Gastroesophageal sphincter (tissue), 4 donors: Measurements from ENCODE around the gene VAV2. TPM values are rescaled to one million over a fixed set of nuclear protein-coding genes. Genes with fewer than 3 reads are reported as not detected.

ENCODE experiments used
- ATAC-seq: fragments of 150-250 bp; one replicate; pipeline ENCODE4 v1.9.1; 2016; ENCODE audit warnings: mild to moderate bottlenecking, moderate library complexity
- H3K27ac ChIP-seq, 4 donors: fragments of 200-600 bp; sonication (generic) in 3 of 4; 1 replicate in 3 of 4; 2 replicates in 1 of 4; pipeline ENCODE4 v1.5.1; 2016 to 2019
- H3K27me3 ChIP-seq: fragments of 200-600 bp; sonication (generic); one replicate; pipeline ENCODE4 v1.5.1; 2019
- H3K36me3 ChIP-seq, 2 donors: fragments of 200-600 bp; sonication (generic); one replicate each; pipeline ENCODE4 v1.5.1; 2019; ENCODE audit warnings: control low read depth in 1 of 2
- H3K4me1 ChIP-seq, 3 donors: fragments of 200-600 bp; sonication (generic); 1 replicate in 2 of 3; 2 replicates in 1 of 3; pipeline ENCODE4 v1.5.1; 2016 to 2019; ENCODE audit warnings: control low read depth in 2 of 3
- H3K4me3 ChIP-seq, 2 donors: fragments of 200-600 bp; sonication (generic); one replicate each; pipeline ENCODE4 v1.5.1; 2019; ENCODE audit warnings: mild to moderate bottlenecking in 1 of 2, moderate library complexity in 1 of 2
- H3K9me3 ChIP-seq, 3 donors: fragments of 200-600 bp; sonication (generic); one replicate each; pipeline ENCODE4 v1.5.1; 2017 to 2019; ENCODE audit warnings: control low read depth in 2 of 3
- EP300 ChIP-seq: sonication (generic); formaldehyde crosslinking; IDR thresholded peaks from one replicate; pipeline ENCODE4 v1.6.1; 2017; ENCODE audit warnings: antibody characterized with exemption, mild to moderate bottlenecking
- POLR2A ChIP-seq, 2 donors: fragments of 450-650 bp; IDR thresholded peaks; one replicate each; pipeline ENCODE4 v1.6.1; 2017; ENCODE audit warnings: antibody characterized with exemption in 2 of 2, mild to moderate bottlenecking in 2 of 2, moderate library complexity in 1 of 2
- POLR2AphosphoS5 ChIP-seq: sonication (generic); formaldehyde crosslinking; IDR thresholded peaks from one replicate; pipeline ENCODE4 v1.6.1; 2017; ENCODE audit warnings: antibody characterized with exemption
- WGBS, 2 donors: methylation state at CpG; one replicate each; pipeline ENCODE4 v1.1.5; 2018; ENCODE audit warnings: low coverage in 1 of 2; 5-methylcytosine and 5-hydroxymethylcytosine counted together
- total RNA-seq, 4 donors: library from RNA; depleted of rRNA; stranded (reverse); fragments of >200 nt; gene quantifications; one replicate each; pipeline ENCODE4 v1.1.0, GENCODE V29; 2016
- TF ChIP-seq, protein P1 (sequence below), 4 experiments: fragments of 200-600 bp in 2 of 4; fragments of 450-650 bp in 2 of 4; sonication (generic) in 1 of 4; IDR thresholded peaks; one replicate each; pipeline ENCODE4 v1.5.1; 2017 to 2019; ENCODE audit warnings: antibody characterized with exemption in 4 of 4, mild to moderate bottlenecking in 2 of 4, moderate library complexity in 2 of 4

The VAV2 gene
- total RNA-seq, 4 donors from 2014 or later: 7.7 to 16.8 (median 8.9) TPM

DNA sequence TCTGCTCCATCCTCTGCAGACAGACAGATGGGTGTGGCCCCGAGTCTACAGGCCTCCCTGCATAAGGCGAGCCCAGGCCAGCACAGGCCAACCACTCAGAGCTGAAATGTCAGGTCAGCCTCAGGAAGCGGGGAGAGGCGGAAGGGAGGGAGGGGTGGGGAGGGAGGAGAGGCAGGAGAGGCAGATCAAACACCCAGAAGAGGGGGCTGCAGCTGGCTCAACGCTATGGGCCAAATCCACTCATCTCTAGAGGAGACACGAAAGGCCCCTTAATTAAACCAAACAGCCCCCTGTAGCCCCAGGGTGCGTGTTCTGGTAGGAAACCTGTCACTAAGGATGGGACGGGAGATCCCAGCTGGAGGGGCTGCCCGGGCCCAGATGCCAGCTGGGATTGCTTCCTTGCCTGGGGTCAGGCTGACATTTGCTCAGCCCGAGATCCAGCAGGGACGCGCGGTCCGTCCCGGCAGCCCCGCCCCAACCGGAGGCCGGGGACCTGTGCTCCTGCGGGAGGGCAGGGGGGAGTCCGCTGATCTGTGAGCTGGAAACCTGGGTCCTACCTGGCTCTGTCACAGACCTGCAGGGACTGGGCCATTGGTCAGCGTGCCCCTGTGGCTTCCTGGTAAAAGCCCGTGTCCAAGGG is 156.7 kb downstream of the VAV2 start:
- no peak overlapping the region for H3K4me3 ChIP-seq
- H3K27me3 ChIP-seq: no peaks in the 10 kb centered on the region
- H3K36me3 ChIP-seq: peaks cover 0 to 14% of the 10 kb centered on the region in 2 donors
- H3K27ac ChIP-seq: no peak overlapping the region
- no peaks in the 10 kb centered on the region for H3K9me3 ChIP-seq
- no peak for ATAC-seq
- peaks cover 0 to 8% (median 3%) of the 10 kb centered on the region in 3 donors for H3K4me1 ChIP-seq
- TF ChIP-seq POLR2AphosphoS5: no peak
- TF ChIP-seq EP300: no peak
- TF ChIP-seq POLR2A (IDR thresholded peaks at IDR 0.05): no peak
- TF ChIP-seq, protein P1, sequence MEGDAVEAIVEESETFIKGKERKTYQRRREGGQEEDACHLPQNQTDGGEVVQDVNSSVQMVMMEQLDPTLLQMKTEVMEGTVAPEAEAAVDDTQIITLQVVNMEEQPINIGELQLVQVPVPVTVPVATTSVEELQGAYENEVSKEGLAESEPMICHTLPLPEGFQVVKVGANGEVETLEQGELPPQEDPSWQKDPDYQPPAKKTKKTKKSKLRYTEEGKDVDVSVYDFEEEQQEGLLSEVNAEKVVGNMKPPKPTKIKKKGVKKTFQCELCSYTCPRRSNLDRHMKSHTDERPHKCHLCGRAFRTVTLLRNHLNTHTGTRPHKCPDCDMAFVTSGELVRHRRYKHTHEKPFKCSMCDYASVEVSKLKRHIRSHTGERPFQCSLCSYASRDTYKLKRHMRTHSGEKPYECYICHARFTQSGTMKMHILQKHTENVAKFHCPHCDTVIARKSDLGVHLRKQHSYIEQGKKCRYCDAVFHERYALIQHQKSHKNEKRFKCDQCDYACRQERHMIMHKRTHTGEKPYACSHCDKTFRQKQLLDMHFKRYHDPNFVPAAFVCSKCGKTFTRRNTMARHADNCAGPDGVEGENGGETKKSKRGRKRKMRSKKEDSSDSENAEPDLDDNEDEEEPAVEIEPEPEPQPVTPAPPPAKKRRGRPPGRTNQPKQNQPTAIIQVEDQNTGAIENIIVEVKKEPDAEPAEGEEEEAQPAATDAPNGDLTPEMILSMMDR (IDR thresholded peaks at IDR 0.05): no peak
- WGBS, 2 donors: 60 to 76% methylated on average over 1 to 7 of the region's 22 CpGs

DNA sequence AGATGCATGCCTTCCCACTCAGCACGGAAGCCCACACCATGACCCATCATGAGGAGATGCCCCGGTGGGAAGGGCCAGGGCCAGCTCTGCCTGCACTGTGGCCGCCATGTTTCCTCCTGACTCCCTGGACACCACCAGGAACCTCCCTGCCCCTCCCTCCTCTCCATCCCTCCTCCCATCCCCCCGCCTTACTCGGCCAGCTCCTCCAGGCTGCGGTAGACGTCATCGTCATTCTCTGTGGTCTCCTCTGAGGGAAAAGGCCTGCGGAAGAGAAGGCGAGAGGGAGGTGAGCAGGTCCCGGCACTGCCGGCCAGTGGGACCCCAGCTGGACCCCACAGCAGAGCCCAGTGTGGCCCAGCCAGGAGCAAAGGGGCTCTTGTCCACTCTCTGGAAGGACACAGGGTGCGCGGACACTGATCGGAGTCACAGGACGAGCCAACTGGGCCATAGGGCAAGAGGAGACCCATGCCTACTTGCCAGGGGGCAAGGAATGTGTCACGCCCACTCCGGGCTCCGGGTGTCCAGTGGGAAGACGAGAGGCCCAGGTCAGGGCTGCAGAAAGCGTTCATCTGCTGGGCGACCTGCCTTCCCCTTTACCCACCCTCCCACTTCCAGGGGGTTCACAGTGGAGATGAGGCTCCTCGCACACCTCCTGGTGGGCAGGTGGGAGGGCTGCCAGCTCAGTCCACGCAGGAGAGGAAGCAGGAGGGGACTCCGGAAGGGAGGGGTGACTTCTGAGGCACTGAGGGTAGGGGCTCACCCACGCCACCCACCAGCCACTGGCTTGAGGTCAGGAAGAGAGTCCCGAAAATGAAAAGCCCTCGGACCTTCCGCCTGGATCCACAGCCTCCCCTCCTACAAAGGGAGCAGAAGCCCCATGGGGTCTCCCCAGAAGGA is 157.8 kb downstream of the VAV2 start:
- H3K9me3 ChIP-seq: no peaks in the 10 kb centered on the region
- H3K36me3 ChIP-seq: peaks cover 0 to 14% of the 10 kb centered on the region in 2 donors
- ATAC-seq: no peak
- H3K4me3 ChIP-seq: no peak overlapping the region
- H3K4me1 ChIP-seq: no peaks in the 10 kb centered on the region
- TF ChIP-seq, protein P1 (IDR thresholded peaks at IDR 0.05): no peak
- no peak for TF ChIP-seq POLR2A (IDR thresholded peaks at IDR 0.05)
- TF ChIP-seq EP300: no peak
- no peak for TF ChIP-seq POLR2AphosphoS5
- 91 to 93% methylated on average over 3 to 5 of the region's 29 CpGs for WGBS, 2 donors
- no peaks in the 10 kb centered on the region for H3K27me3 ChIP-seq
- H3K27ac ChIP-seq: no peak overlapping the region

DNA sequence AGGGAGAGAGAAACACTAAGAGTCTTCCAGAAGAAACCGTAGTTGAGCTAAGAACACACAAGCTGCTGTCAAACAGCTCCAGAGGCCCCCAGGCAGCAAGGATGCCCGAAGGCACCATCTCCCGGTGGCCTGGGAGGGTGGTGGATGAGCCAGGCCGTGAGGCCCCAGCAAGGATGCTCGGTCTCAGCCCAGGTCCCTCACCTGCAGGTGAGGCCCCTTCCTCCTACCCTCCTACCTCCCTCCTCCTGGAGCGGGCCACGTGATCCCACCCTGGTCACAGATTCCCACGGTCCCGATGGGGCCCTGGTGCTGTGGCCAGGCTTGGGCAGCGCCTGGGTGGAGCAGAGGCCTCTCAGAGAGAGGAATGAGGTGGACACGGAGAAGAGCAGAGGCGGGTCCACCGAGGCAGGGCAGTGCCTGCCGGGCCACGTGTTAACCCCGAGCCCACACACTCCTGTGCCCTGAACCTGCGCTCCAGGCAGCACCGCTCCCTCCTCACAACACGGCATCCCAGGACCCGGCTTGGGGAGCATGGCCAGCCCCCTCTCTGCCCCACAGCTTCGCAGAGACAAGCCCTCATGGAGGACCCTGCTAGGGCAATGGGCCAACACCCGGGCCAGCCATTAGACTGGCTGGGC is 158.6 kb downstream of the VAV2 start:
- Histone ChIP-seq H3K4me1 (no peaks in the 10 kb centered on the region), H3K36me3 (peaks cover 0 to 14% of the 10 kb centered on the region in 2 donors), H3K27me3 (no peaks in the 10 kb centered on the region), H3K27ac (no peak overlapping the region), H3K9me3 (no peaks in the 10 kb centered on the region), H3K4me3 (no peak overlapping the region)
- ATAC-seq: no peak
- TF ChIP-seq, protein P1 (IDR thresholded peaks at IDR 0.05): no peak
- 83% methylated on average over 11 of the region's 22 CpGs; no CpG with 5 or more reads in 1 of the 2 donors for WGBS, 2 donors

DNA sequence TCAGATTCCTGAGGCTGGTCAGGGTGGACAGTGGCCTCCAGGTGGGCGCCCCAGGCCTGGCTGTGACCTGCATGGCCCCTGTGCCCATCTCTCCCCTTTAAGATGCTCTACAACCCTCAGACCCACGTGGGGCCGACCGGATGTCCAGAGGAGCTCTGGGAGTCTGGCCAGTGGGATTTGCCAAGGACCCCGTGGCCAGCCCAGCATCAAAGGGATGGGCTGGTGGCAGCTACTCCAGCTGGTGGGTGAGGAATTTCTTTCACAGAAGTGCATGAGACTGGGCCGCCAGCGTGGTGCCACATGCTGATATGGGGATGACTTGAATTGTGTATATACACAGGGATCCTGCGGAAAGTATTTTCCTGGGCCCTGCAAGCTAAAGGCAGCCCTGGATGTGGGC is 159.2 kb downstream of the VAV2 start:
- 90% methylated on average over 3 of the region's 8 CpGs; no CpG with 5 or more reads in 1 of the 2 donors for WGBS, 2 donors
- H3K4me3 ChIP-seq: no peak overlapping the region

More for the DNA sequence above, 159.2 kb downstream of the VAV2 start:
- Histone ChIP-seq H3K9me3 (no peaks in the 10 kb centered on the region), H3K36me3 (peaks cover 0 to 14% of the 10 kb centered on the region in 2 donors), H3K27me3 (no peaks in the 10 kb centered on the region), H3K4me1 (no peaks in the 10 kb centered on the region), H3K27ac (no peak overlapping the region)
- TF ChIP-seq EP300: no peak
- TF ChIP-seq POLR2AphosphoS5: no peak
- TF ChIP-seq, protein P1 (IDR thresholded peaks at IDR 0.05): no peak
- TF ChIP-seq POLR2A (IDR thresholded peaks at IDR 0.05): no peak
- no peak for ATAC-seq
